ENCODE results near the gene DUSP8.
A peak's percentile ranks its signal among the peaks of the same experiment; 100 is the strongest.

DNA sequence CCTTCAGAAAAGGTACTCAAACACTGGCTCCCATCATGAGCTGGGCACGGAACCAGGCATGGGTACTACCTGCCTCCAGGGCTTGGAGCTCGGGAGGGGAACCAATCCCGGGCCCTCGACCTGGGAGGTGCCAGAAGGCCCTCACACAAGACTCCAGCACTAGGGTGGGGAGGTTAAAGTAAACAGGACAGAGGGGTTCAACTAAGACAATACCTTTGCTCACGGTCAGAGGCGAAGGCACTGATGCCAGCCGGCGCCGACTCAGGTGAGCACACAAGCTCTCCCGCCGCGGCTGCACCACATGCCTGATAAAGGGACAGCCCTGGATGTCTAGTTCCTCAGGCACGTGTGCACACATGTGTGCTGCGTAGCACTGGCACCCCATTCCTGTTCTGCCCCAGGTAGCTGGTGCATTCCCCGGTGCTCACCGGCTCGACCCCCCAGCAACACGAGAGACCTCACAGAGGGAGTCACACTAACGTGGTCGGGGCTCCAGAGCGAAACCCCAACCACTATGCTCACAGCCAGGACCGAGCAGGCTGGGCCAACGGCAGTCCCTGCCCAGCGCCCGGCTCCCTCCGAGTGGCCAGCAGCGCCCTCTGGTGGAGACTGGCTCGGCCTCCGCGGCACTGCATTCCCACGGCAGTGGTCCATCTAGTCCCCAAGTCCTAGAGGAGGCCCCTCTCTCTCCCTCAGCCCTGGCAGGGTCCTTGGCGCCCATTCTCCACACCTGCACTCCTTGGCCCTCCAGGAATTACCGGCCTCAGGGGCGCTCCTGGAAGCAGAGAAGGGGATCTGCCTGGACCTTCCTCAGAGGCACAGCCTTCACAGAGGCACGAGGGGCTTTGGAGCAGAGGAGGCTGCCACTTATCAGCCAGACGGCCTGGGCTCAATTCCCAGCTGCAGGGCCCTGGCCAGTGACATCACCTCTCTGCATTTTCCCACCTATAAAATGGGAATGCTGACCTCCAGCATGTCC is 56.7 kb downstream of the DUSP8 start:
- TF ChIP-seq, protein P1, sequence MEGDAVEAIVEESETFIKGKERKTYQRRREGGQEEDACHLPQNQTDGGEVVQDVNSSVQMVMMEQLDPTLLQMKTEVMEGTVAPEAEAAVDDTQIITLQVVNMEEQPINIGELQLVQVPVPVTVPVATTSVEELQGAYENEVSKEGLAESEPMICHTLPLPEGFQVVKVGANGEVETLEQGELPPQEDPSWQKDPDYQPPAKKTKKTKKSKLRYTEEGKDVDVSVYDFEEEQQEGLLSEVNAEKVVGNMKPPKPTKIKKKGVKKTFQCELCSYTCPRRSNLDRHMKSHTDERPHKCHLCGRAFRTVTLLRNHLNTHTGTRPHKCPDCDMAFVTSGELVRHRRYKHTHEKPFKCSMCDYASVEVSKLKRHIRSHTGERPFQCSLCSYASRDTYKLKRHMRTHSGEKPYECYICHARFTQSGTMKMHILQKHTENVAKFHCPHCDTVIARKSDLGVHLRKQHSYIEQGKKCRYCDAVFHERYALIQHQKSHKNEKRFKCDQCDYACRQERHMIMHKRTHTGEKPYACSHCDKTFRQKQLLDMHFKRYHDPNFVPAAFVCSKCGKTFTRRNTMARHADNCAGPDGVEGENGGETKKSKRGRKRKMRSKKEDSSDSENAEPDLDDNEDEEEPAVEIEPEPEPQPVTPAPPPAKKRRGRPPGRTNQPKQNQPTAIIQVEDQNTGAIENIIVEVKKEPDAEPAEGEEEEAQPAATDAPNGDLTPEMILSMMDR (IDR thresholded peaks at IDR 0.05; ENCODE audit: low read length), result peak; percentile 88
- TF ChIP-seq EZH2 (IDR thresholded peaks at IDR 0.05; ENCODE audit: borderline replicate concordance, low read length), result no peak

Measured in OCI-LY1 (cell line).